ENCODE results near the gene CCP110.

CCP110 gene

DNA sequence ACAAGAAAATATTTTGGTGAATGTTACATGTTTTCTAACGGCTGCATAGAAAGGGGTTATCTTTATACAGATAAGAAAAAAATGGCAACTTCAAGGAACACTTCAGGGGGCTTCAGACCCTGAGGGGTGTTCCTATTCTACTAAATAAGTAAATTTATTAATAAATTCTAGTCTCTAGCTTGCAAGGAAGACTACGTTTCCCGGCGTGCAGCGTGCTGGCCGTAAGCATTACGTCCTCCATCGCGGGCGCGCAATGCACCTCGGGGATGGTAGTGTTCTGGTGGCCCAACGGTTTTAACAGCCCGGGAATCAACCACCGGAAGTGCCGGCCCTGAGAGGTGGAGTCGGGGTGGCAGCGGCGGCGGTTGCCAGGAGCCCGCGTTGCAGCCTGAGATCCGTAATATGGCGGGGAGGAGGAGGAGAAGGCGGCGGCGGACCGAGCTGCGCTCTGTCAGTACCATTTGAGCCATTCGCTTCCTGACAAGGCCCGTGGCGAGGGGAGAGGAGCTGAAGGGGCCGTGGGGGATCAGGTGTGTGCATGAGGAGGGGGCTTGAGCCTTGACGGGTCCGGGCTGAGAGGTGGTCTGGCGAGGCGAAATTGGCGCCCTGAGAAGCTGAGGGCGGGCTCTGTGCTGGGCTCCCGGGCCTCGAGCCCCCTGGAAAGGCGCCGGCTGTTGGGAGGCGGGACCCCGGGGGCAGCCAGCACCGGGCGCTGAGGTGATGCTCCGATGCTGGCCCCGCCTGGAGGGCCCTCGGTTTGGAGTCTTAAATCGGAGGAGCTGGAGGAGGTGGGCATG, at the start of gene CCP110:
Gene CCP110 (plus strand): TSS at position 384 of the 797 bp plus-strand sequence. CDS start 3,940 bp downstream, outside the sequence.
- peak; percentile 78 for DNase-seq (ENCODE audit: low read depth)

DNA sequence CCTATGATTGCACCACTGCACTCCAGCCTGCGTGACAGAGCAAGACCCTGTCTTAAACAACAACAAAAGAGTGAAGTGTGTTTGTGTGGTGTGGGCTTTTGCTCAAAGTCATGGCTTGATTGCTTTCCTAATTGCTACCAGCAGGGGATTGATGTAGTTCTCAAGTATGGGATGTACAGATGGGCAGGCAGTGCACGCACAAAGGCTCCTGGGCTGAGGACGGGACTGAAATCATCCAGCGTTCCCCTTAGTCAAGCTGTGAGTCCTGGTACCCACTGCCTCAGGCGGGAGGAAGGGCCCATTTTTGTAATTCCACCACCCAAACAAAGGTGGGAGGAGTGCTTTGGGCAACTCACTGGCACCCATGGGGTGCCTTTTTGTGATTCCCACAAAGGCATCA, 49.1 kb upstream of the CCP110 start:
- DNase-seq (ENCODE audit: low read depth): no peak

GRCh38 chr16:19478505-19478904, 45.2 kb upstream of the CCP110 start:
- DNase-seq (ENCODE audit: low read depth): no peak

- DNase-seq (ENCODE audit: low read depth): no peak
These were observed 44.4 kb upstream of the CCP110 start for GRCh38 chr16:19479302-19479721.

DNA sequence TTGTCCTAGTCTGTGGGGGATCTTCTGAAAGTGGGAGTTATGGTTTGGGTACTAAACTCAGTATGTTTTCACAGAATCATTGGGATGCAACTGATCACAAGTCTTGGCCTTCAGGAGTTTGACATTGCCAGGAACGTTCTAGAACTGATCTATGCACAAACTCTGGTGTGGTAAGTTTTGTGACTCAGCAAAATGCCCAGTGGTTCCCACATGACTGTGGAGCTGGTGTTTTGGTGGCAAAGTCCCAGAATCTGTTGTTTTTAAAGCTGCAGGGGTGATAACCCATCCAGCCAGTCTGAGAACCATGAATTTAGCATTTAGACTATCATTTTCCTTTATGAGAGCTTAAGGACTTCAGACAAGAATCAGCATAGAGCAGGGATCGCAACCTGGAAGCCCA, 42.4 kb upstream of the CCP110 start:
- no peak for DNase-seq (ENCODE audit: low read depth)

DNA sequence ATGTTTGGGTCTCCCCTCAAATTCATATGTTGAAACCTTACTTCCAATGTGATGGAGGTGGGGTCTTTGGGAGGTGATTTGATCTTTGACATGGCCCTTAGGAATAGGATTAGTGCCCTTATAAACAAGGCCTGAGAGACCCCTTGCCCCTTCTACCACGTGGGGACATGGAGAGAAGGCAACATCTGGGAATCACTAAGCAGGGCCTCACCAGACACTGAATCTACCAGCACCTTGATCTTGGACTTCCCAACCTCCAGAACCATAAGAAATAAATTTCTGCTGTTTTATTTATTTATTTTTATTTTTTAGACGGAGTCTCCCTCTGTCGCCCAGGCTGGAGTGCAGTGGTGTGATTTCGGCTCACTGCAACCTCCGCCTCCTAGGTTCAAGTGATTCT, 42.0 kb upstream of the CCP110 start:
- DNase-seq (ENCODE audit: low read depth): no peak

DNA sequence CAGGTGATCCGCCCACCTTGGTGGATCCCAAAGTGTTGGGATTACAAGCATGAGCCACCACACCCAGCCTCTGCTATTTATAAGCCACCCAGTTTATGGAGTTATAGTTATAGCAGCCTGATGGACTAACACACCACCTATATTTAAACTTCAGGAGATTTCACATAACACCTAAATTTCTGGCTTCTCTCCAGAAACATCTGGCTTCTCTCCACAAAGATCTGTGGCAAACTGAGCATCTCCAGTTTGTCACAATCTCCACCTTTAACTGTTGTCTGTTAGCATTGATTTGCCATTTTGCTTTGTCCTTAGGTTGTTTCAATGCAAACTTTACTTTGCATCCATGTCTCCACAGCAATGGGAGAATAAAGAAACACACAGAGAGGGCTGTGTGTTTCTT, 41.5 kb upstream of the CCP110 start:
- no peak for DNase-seq (ENCODE audit: low read depth)

DNA sequence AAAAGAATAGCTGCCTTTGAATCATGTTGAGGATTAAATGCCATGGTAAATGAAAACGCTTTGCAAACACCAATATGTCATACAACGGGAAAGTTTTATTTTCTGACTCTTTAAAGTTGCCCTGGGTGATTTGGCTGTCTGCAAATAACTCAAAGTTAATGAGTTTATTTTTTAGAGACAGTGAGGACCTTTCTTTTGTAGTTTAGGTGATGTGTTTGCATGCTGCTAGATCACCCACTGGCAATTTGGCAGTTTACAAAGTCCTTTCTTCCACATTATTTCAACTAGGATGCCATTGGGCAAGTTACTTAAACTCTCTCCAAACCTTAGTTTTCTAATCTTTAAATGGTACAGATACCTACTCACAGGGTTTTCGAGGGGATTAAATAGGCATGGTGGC, 39.6 kb upstream of the CCP110 start:
- no peak for DNase-seq (ENCODE audit: low read depth)

DNA sequence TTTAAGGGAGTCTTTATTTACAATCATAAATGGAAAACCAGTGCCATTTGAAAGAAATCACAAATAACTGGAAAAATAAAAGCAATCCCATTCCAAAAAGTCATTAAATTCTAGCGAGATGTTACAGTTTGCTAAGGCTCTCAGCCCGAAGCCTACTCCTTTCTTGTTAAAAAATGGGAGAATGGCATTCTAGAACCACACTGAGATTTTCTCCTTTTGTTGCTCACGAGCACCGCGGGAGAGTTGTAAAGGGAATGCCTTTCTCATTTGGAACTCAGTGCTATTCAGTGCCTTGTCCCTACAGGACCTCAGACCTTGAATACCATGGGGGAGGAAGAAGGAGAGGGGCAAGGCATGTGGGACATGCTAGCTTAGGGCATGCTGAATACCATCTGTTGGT, 38.1 kb upstream of the CCP110 start:
- no peak for DNase-seq (ENCODE audit: low read depth)

DNA sequence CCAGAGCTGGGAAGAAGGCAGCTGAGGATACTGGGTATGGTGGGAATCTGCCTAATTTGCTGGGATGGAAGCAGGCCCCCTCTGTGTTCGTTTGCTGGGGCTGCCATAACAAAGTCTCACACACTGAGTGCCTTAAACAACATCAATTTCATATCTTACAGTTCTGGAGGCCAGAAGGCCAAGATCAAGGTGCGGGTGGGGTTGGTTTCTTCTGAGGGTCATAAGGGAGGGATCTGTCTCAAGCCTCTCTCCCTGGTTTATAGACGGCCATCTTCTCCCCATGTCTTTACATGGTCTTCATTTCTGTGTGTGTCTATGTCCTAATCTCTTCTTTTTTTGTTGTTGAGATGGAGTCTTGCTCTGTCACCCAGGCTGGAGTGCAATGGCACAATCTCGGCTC, 37.7 kb upstream of the CCP110 start:
- DNase-seq (ENCODE audit: low read depth): no peak

- DNase-seq (ENCODE audit: low read depth): no peak
These were observed 36.9 kb upstream of the CCP110 start for GRCh38 chr16:19486750-19487325.

DNA sequence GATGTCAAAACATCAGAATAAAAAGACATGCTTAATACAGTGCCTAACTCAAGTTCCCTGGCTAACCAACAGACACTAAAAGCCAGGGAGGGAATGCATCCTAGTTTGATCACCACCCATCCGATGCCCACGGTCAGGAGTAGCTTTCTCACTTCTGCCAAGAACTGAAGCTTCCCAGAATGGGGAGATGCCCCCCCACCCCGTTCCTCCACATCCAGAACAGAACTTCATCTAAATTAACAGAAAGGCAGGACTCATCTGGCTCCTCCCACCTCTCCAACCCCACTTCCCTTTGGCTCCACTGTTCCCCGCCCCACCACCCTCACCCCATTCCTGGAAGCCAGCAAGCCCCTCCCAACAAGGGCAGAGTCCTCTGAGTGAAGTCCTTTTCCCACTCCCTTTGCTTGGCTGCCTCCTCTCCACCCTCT, 35.5 kb upstream of the CCP110 start:
- DNase-seq (ENCODE audit: low read depth): no peak

- DNase-seq (ENCODE audit: low read depth): no peak
These were observed 33.1 kb upstream of the CCP110 start for GRCh38 chr16:19490619-19491018.

GRCh38 chr16:19497176-19497575, 26.6 kb upstream of the CCP110 start:
- DNase-seq (ENCODE audit: low read depth): no peak

- no peak for DNase-seq (ENCODE audit: low read depth)
These were observed 24.7 kb upstream of the CCP110 start for GRCh38 chr16:19499006-19499405.

DNA sequence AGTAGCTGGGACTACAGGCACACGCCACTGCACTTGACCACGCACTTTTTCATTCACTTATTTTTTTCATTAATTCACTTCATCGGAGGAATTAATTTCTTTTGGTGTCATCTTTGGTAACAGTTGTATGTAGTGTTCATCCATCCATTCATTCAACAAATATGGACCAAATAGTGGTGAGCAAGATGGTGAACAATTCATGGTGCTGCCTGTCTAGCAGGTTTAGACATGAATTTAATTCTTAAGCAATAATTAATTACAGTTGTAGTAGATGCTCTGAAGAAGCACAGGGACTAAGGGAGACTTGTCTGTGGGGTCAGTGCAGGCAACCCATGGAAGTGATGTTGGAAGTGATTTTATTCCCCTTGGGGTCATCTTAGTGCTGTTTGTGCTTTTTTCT, 24.3 kb upstream of the CCP110 start:
- no peak for DNase-seq (ENCODE audit: low read depth)

- DNase-seq (ENCODE audit: low read depth): no peak
These were observed 21.2 kb upstream of the CCP110 start for GRCh38 chr16:19502395-19503131.

GRCh38 chr16:19503461-19504075, 20.2 kb upstream of the CCP110 start:
- DNase-seq (ENCODE audit: low read depth): no peak

DNA sequence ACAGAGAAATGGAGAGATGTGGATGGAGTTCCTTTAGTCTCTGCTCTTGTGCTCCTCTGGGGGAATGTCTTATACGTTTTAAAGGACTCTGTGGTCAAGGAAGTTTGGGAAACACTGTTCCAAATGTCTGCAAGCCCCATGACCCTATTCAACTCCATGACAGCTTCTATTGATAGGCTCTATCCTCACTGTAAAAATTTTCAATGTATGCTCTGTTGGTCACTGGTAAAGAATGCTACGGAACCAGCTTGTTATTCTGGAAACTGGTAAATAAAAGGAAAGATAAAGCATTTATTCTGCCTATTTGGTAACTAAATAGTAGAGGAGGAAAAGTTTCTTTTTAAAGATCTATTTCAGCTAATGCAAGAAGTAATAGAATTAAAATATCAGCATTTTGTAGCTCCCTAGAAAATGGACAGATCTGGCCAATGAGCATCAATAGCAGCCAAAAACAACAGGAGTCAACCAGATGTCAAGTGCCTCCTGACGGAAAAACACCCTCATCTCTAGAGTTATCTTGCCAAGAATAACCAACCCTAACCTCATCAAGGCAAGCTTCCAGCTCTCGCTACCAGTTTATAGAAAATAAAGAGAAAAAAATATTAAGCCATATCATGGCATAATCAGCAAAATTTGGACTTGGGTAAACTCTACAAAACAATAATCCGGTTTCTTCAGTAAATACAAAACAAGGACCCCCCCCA, 18.0 kb upstream of the CCP110 start:
- no peak for DNase-seq (ENCODE audit: low read depth)

GRCh38 chr16:19506965-19507364, 16.8 kb upstream of the CCP110 start:
- DNase-seq (ENCODE audit: low read depth): no peak

- DNase-seq (ENCODE audit: low read depth): no peak
These were observed 15.9 kb upstream of the CCP110 start for GRCh38 chr16:19507867-19508266.

- no peak for DNase-seq (ENCODE audit: low read depth)
These were observed 11.4 kb upstream of the CCP110 start for GRCh38 chr16:19512297-19512696.

Measured in GM04503 (cell line).